Stomach (tissue), 4 donors: ENCODE data around the gene ELF2.
"Not testable (repeated sequence)": the region's sequence is repeated elsewhere in the genome, so short reads cannot be mapped to it uniquely, and the experiment has no call there.

Experiments
- EP300 ChIP-seq: sonication (generic); formaldehyde crosslinking; IDR thresholded peaks from one replicate; pipeline ENCODE4 v1.6.1; 2017; ENCODE audit warnings: antibody characterized with exemption
- POLR2A ChIP-seq, 4 donors: fragments of 450-650 bp; IDR thresholded peaks; one replicate each; pipeline ENCODE4 v1.6.1; 2016; ENCODE audit warnings: antibody characterized with exemption in 4 of 4, control low read depth in 2 of 4, mild to moderate bottlenecking in 1 of 4, moderate library complexity in 1 of 4
- POLR2AphosphoS5 ChIP-seq, 3 donors: sonication (generic); formaldehyde crosslinking; IDR thresholded peaks; one replicate each; pipeline ENCODE4 v1.6.1; 2016; ENCODE audit warnings: antibody characterized with exemption in 3 of 3
- TF ChIP-seq, protein P1 (sequence below), 7 experiments: fragments of 450-650 bp in 4 of 7; fragments of 200-600 bp in 3 of 7; sonication (generic) in 3 of 7; IDR thresholded peaks; one replicate each; pipeline ENCODE4 v1.5.1; 2016 to 2019; ENCODE audit warnings: antibody characterized with exemption in 7 of 7, control low read depth in 2 of 7, mild to moderate bottlenecking in 1 of 7

DNA sequence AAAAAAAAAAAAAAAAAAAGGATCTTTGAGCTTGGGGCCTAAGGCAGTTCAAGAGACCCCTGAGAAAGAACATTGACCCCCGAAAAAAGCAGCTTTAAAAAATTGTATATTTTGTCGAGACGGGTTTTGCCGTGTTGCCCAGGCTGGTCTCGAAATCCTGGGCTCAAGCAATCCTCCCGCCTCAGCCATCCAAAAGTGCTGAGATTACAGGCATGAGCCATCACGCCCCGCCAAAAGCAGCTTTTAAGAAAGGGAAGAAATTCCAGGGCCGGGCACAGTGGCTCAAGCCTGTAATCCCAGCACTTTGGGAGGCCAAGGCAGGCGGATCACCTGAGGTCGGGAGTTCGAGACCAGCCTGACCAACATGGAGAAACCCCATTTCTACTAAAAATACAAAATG is 155.9 kb downstream of the ELF2 start:
- TF ChIP-seq, protein P1, sequence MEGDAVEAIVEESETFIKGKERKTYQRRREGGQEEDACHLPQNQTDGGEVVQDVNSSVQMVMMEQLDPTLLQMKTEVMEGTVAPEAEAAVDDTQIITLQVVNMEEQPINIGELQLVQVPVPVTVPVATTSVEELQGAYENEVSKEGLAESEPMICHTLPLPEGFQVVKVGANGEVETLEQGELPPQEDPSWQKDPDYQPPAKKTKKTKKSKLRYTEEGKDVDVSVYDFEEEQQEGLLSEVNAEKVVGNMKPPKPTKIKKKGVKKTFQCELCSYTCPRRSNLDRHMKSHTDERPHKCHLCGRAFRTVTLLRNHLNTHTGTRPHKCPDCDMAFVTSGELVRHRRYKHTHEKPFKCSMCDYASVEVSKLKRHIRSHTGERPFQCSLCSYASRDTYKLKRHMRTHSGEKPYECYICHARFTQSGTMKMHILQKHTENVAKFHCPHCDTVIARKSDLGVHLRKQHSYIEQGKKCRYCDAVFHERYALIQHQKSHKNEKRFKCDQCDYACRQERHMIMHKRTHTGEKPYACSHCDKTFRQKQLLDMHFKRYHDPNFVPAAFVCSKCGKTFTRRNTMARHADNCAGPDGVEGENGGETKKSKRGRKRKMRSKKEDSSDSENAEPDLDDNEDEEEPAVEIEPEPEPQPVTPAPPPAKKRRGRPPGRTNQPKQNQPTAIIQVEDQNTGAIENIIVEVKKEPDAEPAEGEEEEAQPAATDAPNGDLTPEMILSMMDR (IDR thresholded peaks at IDR 0.05), result not testable (repeated sequence)
- not testable (repeated sequence) for TF ChIP-seq EP300; POLR2AphosphoS5 (IDR thresholded peaks at IDR 0.05); POLR2A (IDR thresholded peaks at IDR 0.05)
